Loucy (cell line): ENCODE results near the gene ANP32E.

Experiments used
- H2AFZ ChIP-seq: fragments of 200-600 bp; sonication (generic); 2 replicates; pipeline ENCODE4 v1.6.0; 2016; ENCODE audit warnings: antibody characterized with exemption, mild to moderate bottlenecking, low read length, moderate library complexity
- H3F3A ChIP-seq: fragments of 200-600 bp; 2 replicates; pipeline ENCODE4 v1.6.0; 2016; ENCODE audit warnings: antibody characterized with exemption, low read depth, mild to moderate bottlenecking
- H3K27me3 ChIP-seq: fragments of 200-600 bp; sonication (generic); 2 replicates; pipeline ENCODE4 v1.6.1; 2014; ENCODE audit warnings: low read length, mild to moderate bottlenecking; ENCODE audit not compliant: insufficient read depth, poor library complexity, severe bottlenecking
- H3K36me3 ChIP-seq: fragments of 200-600 bp; sonication (generic); 2 replicates; pipeline ENCODE4 v1.6.1; 2016; ENCODE audit warnings: low read length; ENCODE audit not compliant: insufficient read depth
- H3K4me1 ChIP-seq: fragments of 200-600 bp; sonication (generic); 2 replicates; pipeline ENCODE4 v1.5.1; 2014; ENCODE audit warnings: low read length, mild to moderate bottlenecking; ENCODE audit not compliant: insufficient read depth, poor library complexity, severe bottlenecking
- H3K4me2 ChIP-seq: fragments of 200-600 bp; sonication (generic); 2 replicates; pipeline ENCODE4 v1.6.0; 2014; ENCODE audit warnings: antibody characterized with exemption, low read length, low read depth, mild to moderate bottlenecking; ENCODE audit not compliant: poor library complexity, severe bottlenecking
- H3K4me3 ChIP-seq: fragments of 200-600 bp; sonication (generic); 2 replicates; pipeline ENCODE4 v1.5.1; 2014; ENCODE audit warnings: low read length, mild to moderate bottlenecking, mixed read lengths; ENCODE audit not compliant: poor library complexity, severe bottlenecking
- H3K79me2 ChIP-seq: fragments of 200-600 bp; sonication (generic); 2 replicates; pipeline ENCODE4 v1.6.1; 2014; ENCODE audit warnings: low read length; ENCODE audit not compliant: insufficient read depth
- H3K9ac ChIP-seq: fragments of 200-600 bp; sonication (generic); 2 replicates; pipeline ENCODE4 v1.6.0; 2014; ENCODE audit warnings: mild to moderate bottlenecking, low read depth, low read length, moderate library complexity; ENCODE audit not compliant: poor library complexity, severe bottlenecking
- H3K9me2 ChIP-seq: fragments of 200-600 bp; sonication (generic); replicated peaks from 2 replicates; pipeline ENCODE4 v1.6.1; 2016; ENCODE audit warnings: low read depth, low read length, mixed read lengths
- H3K9me3 ChIP-seq: fragments of 200-600 bp; sonication (generic); 2 replicates; pipeline ENCODE4 v1.6.1; 2014; ENCODE audit warnings: mild to moderate bottlenecking, antibody characterized with exemption, low read length, low read depth; ENCODE audit not compliant: insufficient read depth
- H4K20me1 ChIP-seq: fragments of 200-600 bp; sonication (generic); 2 replicates; pipeline ENCODE4 v1.6.0; 2014; ENCODE audit warnings: antibody characterized with exemption, low read length, mild to moderate bottlenecking; ENCODE audit not compliant: insufficient read depth, poor library complexity, severe bottlenecking
- EZH2phosphoT487 ChIP-seq: fragments of 200-600 bp; IDR thresholded peaks from 2 replicates; pipeline ENCODE4 v1.6.1; 2018; ENCODE audit warnings: antibody characterized with exemption, mild to moderate bottlenecking, moderate library complexity, borderline replicate concordance
- TF ChIP-seq, protein P1 (sequence below): fragments of 200-600 bp; sonication (generic); conservative IDR thresholded peaks from 2 replicates; pipeline ENCODE4 v1.5.1; 2014; ENCODE audit warnings: mild to moderate bottlenecking, antibody characterized with exemption, low read length

The ANP32E gene

DNA sequence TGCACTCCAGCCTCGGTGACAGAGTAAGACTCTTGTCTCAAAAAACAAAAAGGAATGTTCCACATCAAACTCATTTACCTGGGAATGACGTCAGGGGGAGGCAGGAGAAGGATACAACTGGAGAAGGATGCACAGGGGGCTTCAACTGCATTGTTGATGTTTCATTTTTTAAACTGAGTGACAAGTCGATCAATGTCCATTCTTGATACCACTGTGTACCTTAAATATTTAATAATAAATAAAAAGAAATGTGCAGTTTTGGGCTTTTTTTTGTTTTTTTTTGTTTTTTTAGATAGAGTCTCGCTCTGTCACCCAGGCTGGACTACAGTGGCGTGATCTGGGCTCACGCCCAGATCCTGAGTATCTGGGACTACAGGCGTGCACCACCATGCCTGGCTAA lies 50.4 kb downstream of the ANP32E start:
- H3K27me3 ChIP-seq = no peaks in the 10 kb centered on the region
- H3F3A ChIP-seq = no peaks in the 10 kb centered on the region
- no peak overlapping the region for H3K4me2 ChIP-seq
- H3K9me2 ChIP-seq = no peaks in the 10 kb centered on the region
- H3K9ac ChIP-seq = no peak overlapping the region
- H3K9me3 ChIP-seq = no peaks in the 10 kb centered on the region
- H3K4me3 ChIP-seq = no peak overlapping the region
- H3K36me3 ChIP-seq = no peaks in the 10 kb centered on the region
- no peaks in the 10 kb centered on the region for H3K79me2 ChIP-seq
- H3K4me1 ChIP-seq = no peaks in the 10 kb centered on the region
- no peak overlapping the region for H2AFZ ChIP-seq
- H4K20me1 ChIP-seq = no peaks in the 10 kb centered on the region
- TF ChIP-seq, protein P1, sequence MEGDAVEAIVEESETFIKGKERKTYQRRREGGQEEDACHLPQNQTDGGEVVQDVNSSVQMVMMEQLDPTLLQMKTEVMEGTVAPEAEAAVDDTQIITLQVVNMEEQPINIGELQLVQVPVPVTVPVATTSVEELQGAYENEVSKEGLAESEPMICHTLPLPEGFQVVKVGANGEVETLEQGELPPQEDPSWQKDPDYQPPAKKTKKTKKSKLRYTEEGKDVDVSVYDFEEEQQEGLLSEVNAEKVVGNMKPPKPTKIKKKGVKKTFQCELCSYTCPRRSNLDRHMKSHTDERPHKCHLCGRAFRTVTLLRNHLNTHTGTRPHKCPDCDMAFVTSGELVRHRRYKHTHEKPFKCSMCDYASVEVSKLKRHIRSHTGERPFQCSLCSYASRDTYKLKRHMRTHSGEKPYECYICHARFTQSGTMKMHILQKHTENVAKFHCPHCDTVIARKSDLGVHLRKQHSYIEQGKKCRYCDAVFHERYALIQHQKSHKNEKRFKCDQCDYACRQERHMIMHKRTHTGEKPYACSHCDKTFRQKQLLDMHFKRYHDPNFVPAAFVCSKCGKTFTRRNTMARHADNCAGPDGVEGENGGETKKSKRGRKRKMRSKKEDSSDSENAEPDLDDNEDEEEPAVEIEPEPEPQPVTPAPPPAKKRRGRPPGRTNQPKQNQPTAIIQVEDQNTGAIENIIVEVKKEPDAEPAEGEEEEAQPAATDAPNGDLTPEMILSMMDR = no peak
- no peak for TF ChIP-seq EZH2phosphoT487

DNA sequence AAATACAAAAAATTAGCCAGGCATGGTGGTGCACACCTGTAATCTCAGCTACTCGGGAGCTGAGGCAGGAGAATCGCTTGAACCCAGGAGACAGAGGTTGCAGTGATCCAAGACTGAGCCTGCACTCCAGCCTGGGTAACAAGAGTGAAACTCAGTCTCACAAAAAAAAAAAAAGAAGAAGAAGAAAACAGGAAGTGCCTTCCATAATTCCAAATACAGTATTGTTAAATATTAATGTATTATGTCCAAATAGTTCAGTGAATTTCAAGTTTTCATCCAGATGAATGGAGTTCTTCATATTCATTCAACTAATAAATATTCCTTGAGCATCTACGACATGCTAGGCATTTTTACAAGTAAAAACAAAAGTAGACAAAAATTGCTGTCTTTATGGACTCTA lies 52.9 kb downstream of the ANP32E start:
- no peaks in the 10 kb centered on the region for H3K36me3 ChIP-seq
- H3K27me3 ChIP-seq = no peaks in the 10 kb centered on the region

DNA sequence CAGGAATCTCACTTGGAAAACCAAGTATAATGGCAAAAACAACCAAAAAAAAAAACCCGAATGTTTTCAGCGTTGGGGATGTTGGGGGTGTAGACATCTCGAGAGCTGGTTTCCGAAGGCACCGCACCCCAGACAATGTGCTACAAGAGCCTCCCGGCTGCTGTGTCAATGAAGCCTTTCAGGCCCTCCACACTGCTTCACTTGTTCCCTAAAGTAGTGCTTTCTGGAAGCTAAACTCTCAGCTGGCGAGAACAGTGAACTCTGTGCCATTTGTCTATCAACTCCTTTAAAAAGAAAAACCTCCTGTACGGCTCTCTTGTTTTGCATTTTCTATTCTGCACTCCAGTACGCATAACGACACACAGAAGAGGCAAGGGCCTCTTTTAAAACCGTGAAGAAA lies 53.7 kb downstream of the ANP32E start:
- H3K79me2 ChIP-seq = no peaks in the 10 kb centered on the region
- H2AFZ ChIP-seq = no peak overlapping the region
- no peak for TF ChIP-seq EZH2phosphoT487
- TF ChIP-seq, protein P1 = no peak
- H4K20me1 ChIP-seq = no peaks in the 10 kb centered on the region
- no peaks in the 10 kb centered on the region for H3K36me3 ChIP-seq
- no peak overlapping the region for H3K4me3 ChIP-seq
- no peaks in the 10 kb centered on the region for H3K9me2 ChIP-seq
- H3K9ac ChIP-seq = no peak overlapping the region
- H3K4me1 ChIP-seq = no peaks in the 10 kb centered on the region
- H3K27me3 ChIP-seq = no peaks in the 10 kb centered on the region
- no peaks in the 10 kb centered on the region for H3K9me3 ChIP-seq
- no peaks in the 10 kb centered on the region for H3F3A ChIP-seq
- no peak overlapping the region for H3K4me2 ChIP-seq

More for the DNA sequence above, 52.9 kb downstream of the ANP32E start:
- Histone ChIP-seq H2AFZ (no peak overlapping the region), H3K9me3 (no peaks in the 10 kb centered on the region), H3F3A (no peaks in the 10 kb centered on the region), H3K4me2 (no peak overlapping the region), H3K4me3 (no peak overlapping the region), H3K9ac (no peak overlapping the region), H3K79me2 (no peaks in the 10 kb centered on the region), H3K9me2 (no peaks in the 10 kb centered on the region), H4K20me1 (no peaks in the 10 kb centered on the region), H3K4me1 (no peaks in the 10 kb centered on the region)
- no peak for TF ChIP-seq EZH2phosphoT487
- TF ChIP-seq, protein P1 = no peak
